Activated CD4-positive, alpha-beta T cell treated with anti-CD3 and anti-CD28 coated beads, Interleukin-2, amount 50 U/mL, for 4 hours (primary cell): Measurements from ENCODE around the gene DPYD.
A peak's percentile ranks its signal among the peaks of the same experiment; 100 is the strongest.

ENCODE experiments used
- DNase-seq, 2 experiments: peaks; one replicate each; pipeline ENCODE4 v3.0.0-alpha.2; 2020

The DPYD gene

DNA sequence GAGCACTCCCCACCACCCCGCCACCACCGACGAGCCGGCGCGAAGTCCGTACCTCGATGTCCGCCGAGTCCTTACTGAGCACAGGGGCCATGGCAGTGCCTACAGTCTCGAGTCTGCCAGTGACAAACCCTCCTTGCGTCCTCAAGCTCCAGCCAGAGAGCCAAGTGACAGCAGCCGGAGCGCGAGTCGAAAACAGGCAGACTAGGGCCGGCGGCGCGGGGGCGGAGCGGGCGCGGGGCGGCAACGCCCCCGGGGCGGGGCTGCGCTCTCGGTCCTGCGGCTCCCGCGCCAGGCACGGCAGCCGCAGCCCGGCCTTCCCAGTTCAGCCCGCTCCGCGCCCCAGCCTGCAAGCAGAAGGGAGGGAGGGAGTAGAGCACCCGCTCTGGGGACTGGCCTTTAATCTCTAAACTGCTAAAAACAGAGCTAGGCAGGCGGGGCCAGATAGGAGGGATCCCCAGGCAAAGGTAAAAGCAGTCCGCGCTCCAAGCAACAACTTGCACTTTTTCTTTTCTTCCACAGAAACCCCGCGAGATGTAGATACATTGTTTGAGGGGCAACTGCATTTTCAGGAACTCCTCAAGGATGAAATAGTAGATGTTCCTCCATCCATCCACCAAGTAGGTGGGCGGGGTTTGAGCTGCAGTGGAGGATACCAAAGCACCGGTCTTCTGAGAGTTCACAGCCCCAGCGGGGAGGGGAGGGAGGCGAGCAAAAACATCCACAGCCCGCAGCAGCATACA is at the start of gene DPYD:
Gene DPYD (minus strand): TSS at position 203 of the 740 bp plus-strand sequence. CDS start 112 bp downstream, at position 91.
- peak; percentile 74 to 75 for DNase-seq

DNA sequence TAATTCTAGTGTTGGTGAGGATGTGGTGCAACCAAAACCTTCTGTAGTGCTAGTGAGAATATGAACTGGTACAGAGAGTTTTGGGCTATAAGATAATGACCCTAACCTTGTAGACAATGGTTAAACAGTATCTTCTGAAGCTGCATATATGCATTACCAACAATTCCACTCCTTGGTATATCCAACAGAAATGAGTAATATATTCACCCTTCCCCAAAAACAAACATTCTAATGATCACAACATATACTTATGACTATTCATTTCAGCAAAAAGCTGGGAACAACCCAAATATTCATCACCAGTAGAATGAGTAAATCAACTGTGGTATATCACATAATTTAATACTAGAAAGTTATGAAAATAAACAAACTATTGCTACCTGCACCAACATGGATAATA is 39.6 kb upstream of the DPYD start:
- no peak for DNase-seq

DNA sequence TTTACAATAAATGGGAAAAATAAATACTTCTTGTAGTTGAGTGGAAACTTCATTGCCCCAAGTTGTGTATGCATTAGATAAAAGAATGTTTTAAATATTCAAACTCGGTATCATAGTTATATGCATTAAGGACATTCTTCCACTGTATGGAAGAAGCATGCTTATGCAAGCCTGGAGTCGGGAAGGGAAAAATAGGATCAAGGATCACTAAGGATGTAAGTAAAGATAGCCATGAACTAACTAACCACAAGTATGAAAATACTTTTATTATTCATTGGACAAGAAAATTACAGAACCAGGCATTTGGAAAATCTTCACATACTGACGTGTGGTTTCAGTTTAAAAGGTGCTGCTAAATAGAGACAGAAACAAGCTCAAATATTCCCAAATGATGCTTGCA is 26.9 kb upstream of the DPYD start:
- DNase-seq, result no peak

DNA sequence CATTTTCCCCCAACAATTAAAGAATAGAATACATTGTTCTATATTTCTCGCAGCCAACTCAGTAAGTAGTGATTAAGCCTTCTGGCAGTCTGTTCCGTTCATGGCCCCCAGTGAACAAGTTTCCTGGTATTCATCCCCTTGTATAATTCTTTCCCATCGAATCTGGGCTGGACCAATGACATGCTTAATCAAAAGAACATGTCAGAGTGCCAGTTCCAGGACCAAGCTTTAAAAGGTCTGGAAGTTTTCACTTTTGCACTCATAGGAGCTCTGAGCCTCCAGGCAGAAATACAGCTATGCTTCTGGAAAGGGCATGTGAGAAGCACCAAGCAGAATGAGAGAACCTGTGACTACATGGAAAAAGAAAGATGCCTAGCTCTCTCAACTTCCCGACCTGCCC is 22.5 kb upstream of the DPYD start:
- DNase-seq, result no peak

DNA sequence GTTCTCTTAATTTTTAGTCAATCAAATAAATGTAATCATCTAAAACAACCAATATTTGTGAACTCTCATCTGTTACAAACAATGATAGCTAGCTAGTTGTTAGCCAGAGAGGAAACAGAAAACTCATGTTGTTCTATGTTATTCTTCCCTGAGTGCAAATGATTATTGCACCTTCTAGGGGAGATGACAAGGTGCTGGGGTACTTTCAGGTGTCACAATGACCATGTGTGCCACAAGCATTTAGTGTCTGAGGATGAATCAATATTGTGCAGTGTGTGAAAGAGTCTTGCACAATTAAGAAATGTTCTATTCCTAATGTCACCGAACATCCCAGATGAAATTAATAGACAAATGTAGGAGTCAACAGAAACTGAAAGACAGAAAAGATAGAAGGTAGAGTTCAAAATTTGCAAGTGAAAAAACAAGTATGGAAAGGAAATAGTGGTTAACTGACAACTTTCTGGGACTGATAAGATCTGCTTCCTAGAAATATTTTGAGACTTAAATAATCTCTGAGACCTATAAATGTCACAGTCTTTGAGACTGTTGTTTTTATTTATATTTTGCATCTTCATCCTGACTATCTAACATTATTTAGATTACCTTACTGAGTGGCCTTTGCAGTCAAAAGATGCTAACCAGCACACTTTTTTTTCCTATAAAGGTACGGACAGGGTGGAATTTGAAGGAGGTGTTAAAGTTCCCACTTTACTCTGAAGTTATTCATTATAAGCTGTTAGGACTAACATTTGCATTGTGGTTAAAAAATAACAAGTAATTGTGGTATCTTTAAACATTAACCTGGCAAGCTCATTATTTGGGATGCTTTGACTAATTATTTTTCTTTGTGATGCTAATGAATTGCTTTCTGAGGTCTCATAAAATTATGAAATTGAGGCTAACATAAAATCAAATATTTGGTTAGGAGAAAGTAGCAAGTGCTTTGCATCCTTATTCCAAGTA is 21.6 kb upstream of the DPYD start:
- no peak for DNase-seq

DNA sequence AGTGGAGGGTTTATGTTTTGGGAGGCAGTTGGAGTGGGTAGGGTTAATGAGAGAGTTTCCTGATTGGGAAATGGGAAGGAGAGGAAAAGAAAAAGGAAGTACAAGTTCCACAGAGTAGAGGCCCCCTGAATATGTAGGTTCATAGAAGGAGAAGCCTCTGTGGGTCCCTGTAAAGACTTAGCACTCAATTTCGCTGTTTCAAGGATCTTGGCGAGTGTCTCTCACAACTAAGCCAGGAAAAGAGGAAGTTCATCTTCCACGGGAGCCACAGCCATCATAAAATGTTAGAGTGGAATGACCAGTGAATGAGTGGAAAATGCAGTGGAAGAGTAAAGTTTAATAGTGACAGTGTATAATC is 17.4 kb upstream of the DPYD start:
- no peak for DNase-seq

DNA sequence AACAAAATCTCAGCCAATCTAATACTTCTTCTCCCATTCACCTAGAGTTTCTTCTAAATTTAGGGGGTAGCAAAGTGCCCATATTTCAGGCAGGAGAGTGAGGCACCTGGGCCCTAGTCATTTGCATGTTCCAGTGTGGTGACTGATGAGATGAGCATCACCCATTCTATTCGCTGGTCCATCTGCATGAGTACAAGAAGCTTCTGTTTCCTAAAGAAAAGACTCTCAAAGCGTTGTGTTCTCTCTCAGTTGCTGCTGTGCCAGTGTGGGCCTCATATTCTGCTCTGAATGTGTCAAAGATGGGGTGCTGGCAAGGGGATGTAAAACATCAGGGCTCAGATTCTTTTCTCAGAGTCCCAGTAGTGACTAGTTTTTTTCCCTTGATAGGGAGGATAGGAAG is 16.1 kb upstream of the DPYD start:
- no peak for DNase-seq

DNA sequence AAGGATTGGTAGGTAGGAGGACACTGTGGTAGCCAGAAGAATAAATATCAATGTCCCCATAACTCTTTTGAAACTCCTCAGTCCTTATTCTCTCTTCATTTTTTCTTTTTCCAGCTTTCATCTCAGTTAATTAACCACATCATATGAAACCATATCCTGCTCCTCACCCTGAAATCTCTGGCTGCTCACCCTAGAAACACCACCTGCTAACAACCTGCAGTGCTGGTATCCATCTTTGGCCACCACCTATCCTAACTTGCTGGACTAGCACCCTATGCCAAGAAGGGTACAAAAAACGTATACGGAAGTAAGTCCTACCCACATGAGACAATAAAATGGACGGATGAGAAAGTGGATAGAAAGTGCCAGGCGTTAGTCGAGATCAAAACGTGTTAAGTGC is 13.7 kb upstream of the DPYD start:
- DNase-seq, result no peak

DNA sequence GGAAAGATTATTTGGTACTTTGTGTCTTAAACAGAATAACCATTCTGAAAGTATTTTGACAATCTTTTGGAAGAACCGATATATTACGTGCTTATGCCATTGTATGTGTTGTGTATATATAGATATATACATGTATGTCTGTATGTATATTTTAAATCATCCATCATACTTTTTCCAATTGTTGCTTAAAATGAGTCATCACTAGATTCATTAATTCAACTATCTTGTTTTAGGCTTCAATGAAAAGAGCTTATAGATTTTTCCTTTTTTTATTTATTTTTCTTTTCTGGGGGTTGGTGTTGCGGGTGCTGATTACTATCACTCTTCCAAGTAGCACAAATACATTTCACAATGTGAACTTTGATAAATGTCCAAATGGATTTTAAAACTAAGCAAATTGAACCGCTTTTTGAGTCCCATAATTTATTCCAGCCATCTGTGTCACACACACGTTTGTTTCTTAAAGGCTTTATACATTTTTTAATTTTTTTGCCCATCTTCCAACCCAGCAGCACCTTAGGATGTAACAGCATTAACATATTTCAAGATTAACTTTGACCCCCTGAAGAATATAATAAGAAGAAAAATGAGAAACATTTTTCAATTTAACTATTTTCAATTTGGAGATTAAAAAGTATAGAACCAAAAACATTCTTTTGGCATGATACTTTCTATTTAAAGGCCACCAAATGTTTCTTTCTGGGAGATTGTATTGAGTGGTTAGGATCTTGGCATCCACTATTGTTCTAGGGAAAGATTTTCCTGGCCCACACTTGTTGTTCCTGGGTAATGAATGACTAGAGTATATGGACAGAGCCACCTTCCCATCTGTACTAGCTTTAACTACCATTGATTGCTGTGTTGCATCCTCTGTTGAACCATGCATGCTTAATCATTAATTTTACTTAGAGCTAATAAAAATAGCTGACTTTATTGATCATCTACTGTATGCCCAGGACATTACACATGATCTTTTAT is 9.3 kb upstream of the DPYD start:
- DNase-seq, result no peak

DNA sequence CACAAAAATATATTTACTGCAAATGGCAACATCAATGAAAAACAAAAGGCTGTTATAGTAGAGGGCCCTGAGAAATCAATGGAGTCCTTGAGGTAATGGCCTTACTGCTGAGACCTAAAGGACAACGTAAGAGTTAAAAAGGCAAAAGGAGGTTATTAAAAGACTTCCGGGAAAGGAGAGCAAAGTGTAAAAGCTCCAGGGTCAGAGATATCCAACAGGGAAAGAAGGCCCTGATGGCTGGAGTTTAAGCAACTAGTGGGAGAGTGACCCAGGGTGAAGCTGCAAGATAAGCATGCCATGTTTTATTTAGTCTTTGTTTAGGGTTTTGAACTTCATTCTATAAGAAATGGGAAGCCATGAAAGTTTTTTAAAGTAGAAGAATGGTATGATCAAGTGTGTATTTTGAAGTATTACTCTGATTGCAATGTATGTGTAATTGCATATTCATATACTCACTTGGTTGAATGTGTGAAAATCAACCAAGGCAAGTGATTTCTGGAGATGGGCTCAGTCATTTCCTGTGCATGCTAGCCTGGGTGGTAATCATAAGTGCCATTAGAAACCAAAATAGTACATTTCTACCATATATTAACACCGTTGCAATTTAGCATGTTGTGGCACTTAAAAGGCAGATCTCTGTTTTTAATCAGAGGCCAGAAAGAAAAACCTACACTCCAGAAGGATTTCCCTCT is 5.3 kb upstream of the DPYD start:
- DNase-seq, result no peak

DNA sequence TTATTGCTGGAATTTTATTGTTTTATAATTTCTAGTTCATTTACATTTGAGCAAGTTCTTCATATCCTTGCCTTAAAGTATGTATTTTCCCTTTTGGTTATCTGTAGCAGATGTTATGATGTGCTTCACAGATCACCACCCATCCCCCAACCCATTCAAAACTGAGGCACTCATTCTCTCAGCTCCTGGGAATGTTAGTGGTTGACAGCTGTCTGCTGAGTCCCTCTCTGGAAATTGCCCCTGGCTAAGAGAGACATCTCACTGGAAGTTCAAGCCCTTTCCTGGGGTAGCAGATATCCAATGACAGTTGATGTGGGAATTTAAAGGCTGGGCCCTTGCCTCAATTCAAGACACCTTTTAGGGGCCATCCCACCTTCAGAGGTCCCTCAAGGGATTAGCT is 4.3 kb upstream of the DPYD start:
- DNase-seq, result no peak

DNA sequence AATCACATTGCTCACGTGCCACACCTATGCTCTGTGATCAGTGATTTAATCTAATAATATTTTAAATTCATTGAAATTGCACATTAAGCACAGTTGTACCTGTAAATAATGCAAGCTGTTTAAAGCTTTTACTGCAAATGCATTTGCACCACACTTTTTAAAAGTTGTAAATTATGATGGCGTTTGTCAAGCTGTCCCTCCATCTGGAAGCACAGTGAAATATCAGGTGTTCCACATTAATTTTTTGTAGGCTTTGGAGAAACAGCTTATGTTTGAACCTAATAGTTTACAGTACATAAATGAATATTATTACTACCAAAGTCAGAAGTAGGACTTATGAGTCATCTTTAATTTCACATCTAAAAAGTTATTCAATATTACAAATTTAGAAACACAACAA is 3.0 kb upstream of the DPYD start:
- no peak for DNase-seq

DNA sequence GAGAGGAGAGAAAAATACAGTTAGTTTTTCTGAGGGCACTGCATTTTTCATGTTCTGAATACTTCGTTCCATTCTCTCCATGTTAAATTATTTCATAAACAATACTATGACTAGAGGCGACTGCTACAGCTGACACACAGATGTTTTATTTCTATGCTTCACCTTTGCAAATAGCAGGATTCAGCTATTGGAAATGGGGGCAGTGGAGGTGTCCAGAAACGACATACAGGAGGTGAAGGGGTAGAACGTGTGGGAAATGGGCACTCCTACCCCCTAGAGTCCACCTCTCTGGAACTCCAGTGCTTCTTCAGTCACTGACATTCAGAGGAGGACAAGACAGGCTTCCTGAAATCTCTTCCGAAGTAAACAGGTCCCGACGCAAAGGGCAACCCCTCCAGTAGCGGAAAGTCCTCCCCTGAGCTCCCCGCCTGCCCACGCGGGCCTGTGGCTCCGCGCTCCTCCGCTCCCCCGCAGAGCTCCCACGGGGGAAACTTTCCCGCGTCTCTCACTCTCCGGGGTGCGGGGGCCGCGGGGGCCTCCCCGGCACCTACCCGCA is 480 bp downstream of the DPYD start:
- peak; percentile 49 to 58 for DNase-seq

DNA sequence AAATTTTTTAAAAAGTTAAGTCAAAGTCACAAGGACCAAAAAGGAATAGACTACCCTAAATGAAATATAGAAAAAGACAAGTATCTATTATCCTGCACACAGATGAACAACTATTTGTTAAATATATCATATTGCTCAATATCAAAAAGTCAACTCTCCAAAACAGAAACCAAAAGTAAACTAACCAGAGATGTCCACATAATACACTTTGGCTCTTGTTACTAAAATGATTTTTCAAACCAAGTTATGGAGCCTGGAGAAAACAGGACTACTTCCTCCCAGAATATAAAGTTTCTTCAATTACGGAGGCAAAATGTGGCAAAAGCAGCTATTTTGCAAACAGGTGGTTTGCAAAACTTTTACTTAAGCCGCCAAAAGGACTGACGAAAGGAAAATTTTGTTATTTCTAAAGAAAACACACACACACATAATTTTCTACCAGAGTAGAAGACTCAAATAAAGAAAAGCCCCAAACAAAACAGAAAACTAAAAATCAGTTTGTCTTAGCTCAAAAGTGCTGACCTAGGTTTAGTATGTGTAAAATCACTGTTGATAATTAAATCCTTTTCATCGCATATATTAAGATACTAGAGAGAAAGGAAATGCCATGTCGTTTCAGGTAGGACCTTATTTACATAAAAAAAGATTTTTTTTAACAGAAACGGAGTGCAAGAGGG is 1.1 kb downstream of the DPYD start:
- no peak for DNase-seq

DNA sequence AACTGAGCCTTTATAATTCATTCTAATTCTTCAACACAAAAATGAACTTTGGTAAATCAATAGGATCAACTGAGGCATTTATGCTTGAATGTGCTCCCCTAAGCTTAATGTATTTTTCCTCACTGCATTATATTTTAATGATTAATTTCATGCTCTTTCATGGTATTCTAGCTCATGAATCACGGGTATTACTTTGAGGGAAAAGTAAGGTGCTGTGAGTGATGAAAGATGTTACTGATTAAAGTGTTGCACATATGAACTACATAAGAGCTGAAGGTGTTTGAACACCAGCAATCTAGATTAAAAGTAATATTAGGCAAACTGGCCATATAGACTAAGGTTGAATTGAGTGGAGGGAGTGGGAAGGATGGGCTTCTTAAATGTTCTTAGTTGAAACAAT is 1.9 kb downstream of the DPYD start:
- no peak for DNase-seq

DNA sequence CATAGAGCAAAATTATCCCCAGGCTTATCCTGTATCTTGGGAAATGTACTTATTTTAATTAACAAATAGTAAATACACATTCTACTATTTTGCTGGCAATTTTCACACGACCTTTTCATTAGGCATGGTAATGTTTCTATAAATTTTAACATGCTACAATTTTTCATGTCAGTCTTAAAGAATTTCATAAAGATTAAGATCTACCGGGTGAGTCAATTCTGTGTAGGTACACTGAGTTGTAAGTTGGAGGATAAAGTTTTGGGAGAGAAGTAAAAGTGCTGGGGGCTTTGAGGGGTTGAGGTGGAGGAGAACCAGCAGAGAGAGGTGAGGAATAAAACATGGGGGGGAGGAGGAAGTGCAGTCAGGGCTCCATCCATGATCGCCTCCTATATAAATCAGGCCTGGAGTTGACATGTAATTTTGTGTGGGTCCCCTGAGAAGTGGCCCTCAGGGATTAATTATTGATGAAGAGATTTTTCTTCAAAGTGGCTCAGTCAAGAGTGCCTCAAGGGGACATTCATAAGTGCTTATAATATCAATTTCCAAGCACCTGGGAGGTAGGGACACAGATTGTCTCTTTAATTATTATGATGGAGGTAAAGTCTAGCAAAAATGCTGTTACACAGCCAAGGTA is 7.2 kb downstream of the DPYD start:
- no peak for DNase-seq

DNA sequence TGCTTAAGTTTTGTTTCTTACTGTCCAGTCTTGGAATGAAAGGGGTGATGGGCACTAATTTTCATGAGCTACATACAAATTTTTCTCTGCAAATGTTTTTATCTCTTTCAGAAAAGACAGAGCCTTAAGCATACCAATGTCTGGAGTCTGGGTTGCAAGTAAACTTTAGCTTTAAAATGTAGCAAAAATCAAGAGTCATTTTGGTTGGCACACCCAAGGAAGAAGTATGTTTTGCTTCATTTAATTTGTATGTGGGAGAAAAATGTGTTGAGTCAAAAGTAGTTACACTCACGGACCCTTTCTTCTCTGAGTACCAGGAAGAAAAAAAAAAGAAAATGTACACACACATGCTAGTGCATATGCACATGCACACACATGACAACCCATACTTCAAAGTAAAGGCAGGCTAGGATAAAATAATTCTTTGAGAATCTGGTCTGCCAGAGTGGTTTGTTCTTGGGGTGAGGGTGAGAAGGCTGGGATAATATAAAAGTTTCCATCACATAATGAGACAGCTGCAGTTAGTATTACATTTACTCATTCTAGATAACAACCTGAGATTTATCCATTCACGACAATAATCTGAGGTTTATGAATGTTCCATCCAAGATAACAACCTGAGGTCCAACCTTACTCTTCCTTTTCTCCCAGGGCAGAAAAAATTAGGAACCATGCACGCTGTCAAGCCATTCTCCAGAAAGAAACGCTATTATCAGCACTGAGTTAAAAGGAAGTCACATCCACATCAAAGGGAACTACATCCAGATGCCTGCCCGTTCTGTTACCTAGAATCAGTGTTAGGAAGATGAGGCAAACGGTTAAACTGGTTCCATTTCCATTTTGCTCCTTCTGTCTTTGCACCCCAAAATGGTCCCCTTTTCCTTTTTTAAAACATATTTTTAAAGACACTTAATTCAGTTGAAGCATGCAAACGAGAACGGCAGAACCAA is 9.3 kb downstream of the DPYD start:
- DNase-seq, result no peak

DNA sequence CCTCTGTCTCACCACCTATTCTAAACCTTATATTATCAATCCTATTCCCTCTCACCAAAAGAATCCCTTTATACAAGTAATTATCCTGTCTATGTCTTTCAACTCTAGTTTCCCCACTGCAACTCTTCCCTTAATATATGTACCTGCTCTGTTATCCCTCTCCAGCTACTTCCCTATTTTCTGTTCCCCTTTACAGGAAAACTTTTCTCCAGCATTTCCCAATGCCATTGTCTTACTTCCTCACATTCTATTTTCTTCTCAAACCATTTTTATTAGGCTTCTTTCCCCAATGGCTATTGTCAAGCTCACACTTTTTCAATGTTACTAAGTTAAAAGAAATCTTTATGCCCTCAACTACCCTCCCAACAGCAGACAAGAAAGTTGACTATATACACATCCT is 11.6 kb downstream of the DPYD start:
- DNase-seq, result no peak

DNA sequence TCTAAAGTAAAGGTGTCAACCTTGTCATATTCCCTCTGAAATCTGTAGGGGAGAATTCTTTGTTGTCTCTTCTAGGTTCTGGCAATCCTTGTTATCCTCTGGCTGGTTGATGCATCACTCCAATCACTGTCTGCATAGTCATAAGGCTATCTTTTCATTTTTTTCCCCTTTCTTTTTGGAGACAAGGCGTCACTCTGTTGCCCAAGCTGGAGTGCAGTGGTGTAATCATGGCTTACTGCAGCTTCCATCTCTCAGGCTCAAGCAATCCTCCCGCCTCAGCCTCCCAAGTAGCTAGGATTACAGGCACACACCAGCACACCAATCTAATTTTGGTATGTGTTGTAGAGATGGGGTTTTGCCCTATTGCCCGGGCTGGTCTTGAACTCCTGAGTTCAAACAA is 12.9 kb downstream of the DPYD start:
- DNase-seq, result no peak
